IPS DF 4.7 (cell line): ENCODE results near the gene YEATS4.

Experiments
- DNase-seq: peaks from one replicate; pipeline ENCODE4 v3.0.0-alpha.2; 2013; ENCODE audit warnings: low spot score; ENCODE audit errors: extremely low read depth

YEATS4 gene

GRCh38 chr12:69431591-69432222 lies 72.2 kb downstream of the YEATS4 start:
- no peak for DNase-seq

- DNase-seq = no peak
These were observed 74.1 kb downstream of the YEATS4 start for GRCh38 chr12:69433653-69434052.

GRCh38 chr12:69435644-69436043 lies 76.1 kb downstream of the YEATS4 start:
- DNase-seq = no peak

GRCh38 chr12:69437073-69437472 lies 77.5 kb downstream of the YEATS4 start:
- DNase-seq = no peak

GRCh38 chr12:69438539-69438938 lies 79.0 kb downstream of the YEATS4 start:
- DNase-seq = no peak

GRCh38 chr12:69440016-69440415 lies 80.5 kb downstream of the YEATS4 start:
- no peak for DNase-seq
